Fibroblast of the aortic adventitia (primary cell): Measurements from ENCODE around the gene PLXNA2. TPM values are rescaled to one million over a fixed set of nuclear protein-coding genes. Genes with fewer than 3 reads are reported as not detected.

Experiments used
- DNase-seq: peaks from one replicate; pipeline ENCODE4 v3.0.0-alpha.2; 2010; ENCODE audit warnings: low read depth
- H3K4me3 ChIP-seq: 2 replicates; pipeline ENCODE4 v1.5.1; 2011; ENCODE audit warnings: low read depth, mild to moderate bottlenecking, control low read depth, low read length, moderate library complexity
- CTCF ChIP-seq: IDR thresholded peaks from 2 replicates; pipeline ENCODE4 v1.5.1; 2011; ENCODE audit warnings: mild to moderate bottlenecking, low read length, control low read depth, inconsistent platforms; ENCODE audit not compliant: insufficient read depth
- total RNA-seq: library from RNA; depleted of rRNA; stranded (reverse); fragments of >200 nt; gene quantifications from 2 replicates; pipeline ENCODE4 v1.2.3, GENCODE V29; 2012; ENCODE audit warnings: low replicate concordance

Gene PLXNA2
- total RNA-seq, 1 donor, result 8.0 TPM

- DNase-seq, result no peak
- H3K4me3 ChIP-seq, result no peak overlapping the region
- TF ChIP-seq CTCF, result no peak
Measured at GRCh38 chr1:208055535-208055934, 188.6 kb downstream of the PLXNA2 start.

GRCh38 chr1:208054911-208055379, 189.2 kb downstream of the PLXNA2 start:
- TF ChIP-seq CTCF, result no peak
- no peak for DNase-seq
- no peak overlapping the region for H3K4me3 ChIP-seq

GRCh38 chr1:208054485-208054884, 189.7 kb downstream of the PLXNA2 start:
- TF ChIP-seq CTCF, result no peak
- DNase-seq, result no peak
- no peak overlapping the region for H3K4me3 ChIP-seq

- no peak for TF ChIP-seq CTCF
- no peak overlapping the region for H3K4me3 ChIP-seq
Measured at GRCh38 chr1:208053661-208054060, 190.5 kb downstream of the PLXNA2 start.

GRCh38 chr1:208052926-208053407, 191.2 kb downstream of the PLXNA2 start:
- H3K4me3 ChIP-seq, result no peak overlapping the region
- no peak for TF ChIP-seq CTCF
- no peak for DNase-seq

More at GRCh38 chr1:208053661-208054060, 190.5 kb downstream of the PLXNA2 start:
- DNase-seq, result no peak

- no peak for DNase-seq
- no peak overlapping the region for H3K4me3 ChIP-seq
- TF ChIP-seq CTCF, result no peak
Measured at GRCh38 chr1:208052135-208052534, 192.0 kb downstream of the PLXNA2 start.

- no peak for TF ChIP-seq CTCF
- DNase-seq, result no peak
- H3K4me3 ChIP-seq, result no peak overlapping the region
Measured at GRCh38 chr1:208051651-208052050, 192.5 kb downstream of the PLXNA2 start.
